Common myeloid progenitor, CD34-positive (primary cell): ENCODE data around the gene MVD.

Source experiments
- CTCF ChIA-PET: fragments of 350-600 bp; sonication (Branson Sonifier 250); formaldehyde crosslinking; loops from one replicate; lab custom pipeline; 2021; ENCODE audit warnings: antibody characterized with exemption; lab: Charles Lee
- POLR2A ChIA-PET: fragments of 350-600 bp; sonication (Branson Sonifier 250); formaldehyde crosslinking; loops from one replicate; lab custom pipeline; 2021; ENCODE audit warnings: antibody characterized with exemption; lab: Charles Lee
- DNase-seq, 3 donors: peaks; one replicate each; pipeline versions ENCODE4 v3.0.0 to v3.0.0-alpha.2; 2013
- H3K27ac ChIP-seq, 2 experiments: 1 replicate in 1 of 2; 2 replicates in 1 of 2; pipeline ENCODE4 v1.7.0; 2013; ENCODE audit warnings: inconsistent platforms in 2 of 2, low read length in 2 of 2, mild to moderate bottlenecking in 2 of 2, low read depth in 1 of 2, moderate library complexity in 1 of 2; ENCODE audit not compliant: severe bottlenecking in 2 of 2, insufficient read depth in 1 of 2, poor library complexity in 1 of 2
- H3K27me3 ChIP-seq, 5 experiments: replicated peaks in 2 of 5; 1 replicate in 3 of 5; 2 replicates in 2 of 5; pipeline versions ENCODE4 v1.6.1 to v1.7.0; 2013; ENCODE audit warnings: low read length in 4 of 5, mild to moderate bottlenecking in 2 of 5, moderate library complexity in 2 of 5, inconsistent platforms in 1 of 5; ENCODE audit not compliant: insufficient read depth in 5 of 5, control insufficient read depth in 4 of 5
- H3K36me3 ChIP-seq, 4 experiments: 1 replicate in 2 of 4; 2 replicates in 2 of 4; pipeline versions ENCODE4 v1.6.1 to v1.7.0; 2013; ENCODE audit warnings: low read length in 3 of 4, control low read depth in 1 of 4, mild to moderate bottlenecking in 1 of 4; ENCODE audit not compliant: control insufficient read depth in 4 of 4, insufficient read depth in 4 of 4
- H3K4me1 ChIP-seq, 4 experiments: 1 replicate in 3 of 4; 2 replicates in 1 of 4; pipeline versions ENCODE4 v1.6.1 to v1.7.1; 2013; ENCODE audit warnings: low read length in 3 of 4, mild to moderate bottlenecking in 3 of 4, control low read depth in 1 of 4, inconsistent platforms in 1 of 4, moderate library complexity in 1 of 4; ENCODE audit not compliant: control insufficient read depth in 4 of 4, insufficient read depth in 4 of 4; ENCODE audit errors: control extremely low read depth in 1 of 4
- H3K4me3 ChIP-seq, 7 experiments: 1 replicate in 4 of 7; 2 replicates in 3 of 7; pipeline versions ENCODE4 v1.5.1 to v1.7.0; 2013; ENCODE audit warnings: mild to moderate bottlenecking in 7 of 7, low read length in 6 of 7, moderate library complexity in 6 of 7, inconsistent platforms in 2 of 7, low read depth in 2 of 7, control low read depth in 1 of 7; ENCODE audit not compliant: insufficient read depth in 4 of 7, control insufficient read depth in 1 of 7; ENCODE audit errors: extremely low read depth in 1 of 7
- H3K9me3 ChIP-seq, 5 experiments: 1 replicate in 4 of 5; 2 replicates in 1 of 5; pipeline versions ENCODE4 v1.6.1 to v1.7.1; 2013; ENCODE audit warnings: low read length in 4 of 5, mild to moderate bottlenecking in 2 of 5, inconsistent platforms in 1 of 5, low read depth in 1 of 5, moderate library complexity in 1 of 5; ENCODE audit not compliant: control insufficient read depth in 4 of 5, insufficient read depth in 2 of 5; ENCODE audit errors: control extremely low read depth in 1 of 5
- WGBS: methylation state at CpG from one replicate; pipeline ENCODE4 v1.1.5; 2013; ENCODE audit not compliant: insufficient coverage; 5-methylcytosine and 5-hydroxymethylcytosine counted together

The MVD gene

GRCh38 chr16:88626646-88627045 is 36.2 kb downstream of the MVD start:
- no peaks in the 10 kb centered on the region for H3K27me3 ChIP-seq
- DNase-seq: no peak
- ChIA-PET CTCF (interaction anchor here (1.5 kb wide), 1 partner anchor 9 kb away, joined by 3 read pairs; no protein-coding TSS in a partner anchor), POLR2A (interaction anchor here (0.8 kb wide), 1 partner anchor 20 kb away, joined by 3 read pairs; no protein-coding TSS in a partner anchor)
- H3K4me1 ChIP-seq: peaks cover 0 to 3% (median 0%) of the 10 kb centered on the region in 4 experiments
- H3K9me3 ChIP-seq: no peaks in the 10 kb centered on the region
- peaks cover 3 to 89% (median 70%) of the 10 kb centered on the region in 4 experiments for H3K36me3 ChIP-seq
- H3K27ac ChIP-seq: no peak overlapping the region
- WGBS: 97% methylated on average over 7 of the region's 9 CpGs
- no peak overlapping the region for H3K4me3 ChIP-seq

GRCh38 chr16:88624977-88625576 is 37.8 kb downstream of the MVD start:
- H3K4me3 ChIP-seq: no peak overlapping the region
- DNase-seq: no peak
- H3K4me1 ChIP-seq: peaks cover 0 to 3% (median 0%) of the 10 kb centered on the region in 4 experiments
- no peak overlapping the region for H3K27ac ChIP-seq
- 98% methylated on average over 13 of the region's 17 CpGs for WGBS
- H3K9me3 ChIP-seq: no peaks in the 10 kb centered on the region
- CTCF ChIA-PET: no interaction called here
- no peaks in the 10 kb centered on the region for H3K27me3 ChIP-seq
- peaks cover 3 to 78% (median 62%) of the 10 kb centered on the region in 4 experiments for H3K36me3 ChIP-seq
- POLR2A ChIA-PET: interaction anchor here (0.6 kb wide), 1 partner anchor 21 kb away, joined by 3 read pairs; no protein-coding TSS in a partner anchor

- POLR2A ChIA-PET: no interaction called here
These were observed 38.4 kb downstream of the MVD start for GRCh38 chr16:88624481-88624880.

GRCh38 chr16:88623858-88624257 is 39.0 kb downstream of the MVD start:
- ChIA-PET POLR2A (no interaction called here), CTCF (interaction anchor here (1.4 kb wide), 1 partner anchor 9 kb away, joined by 3 read pairs; no protein-coding TSS in a partner anchor)
- no peaks in the 10 kb centered on the region for H3K9me3 ChIP-seq
- peaks cover 3 to 74% (median 60%) of the 10 kb centered on the region in 4 experiments for H3K36me3 ChIP-seq
- no peak for DNase-seq
- H3K27me3 ChIP-seq: no peaks in the 10 kb centered on the region
- no peak overlapping the region for H3K27ac ChIP-seq
- H3K4me3 ChIP-seq: no peak overlapping the region
- 93% methylated on average over 5 of the region's 13 CpGs for WGBS
- H3K4me1 ChIP-seq: peaks cover 0 to 3% (median 0%) of the 10 kb centered on the region in 4 experiments

More at GRCh38 chr16:88624481-88624880, 38.4 kb downstream of the MVD start:
- Histone ChIP-seq H3K4me1 (peaks cover 0 to 3% (median 0%) of the 10 kb centered on the region in 4 experiments), H3K36me3 (peaks cover 3 to 74% (median 59%) of the 10 kb centered on the region in 4 experiments), H3K27ac (no peak overlapping the region), H3K4me3 (no peak overlapping the region), H3K27me3 (no peaks in the 10 kb centered on the region), H3K9me3 (no peaks in the 10 kb centered on the region)
- DNase-seq: no peak
- CTCF ChIA-PET: no interaction called here
- 96% methylated on average over 18 of the region's 18 CpGs for WGBS

- ChIA-PET POLR2A (no interaction called here), CTCF (interaction anchor here (1.4 kb wide), 1 partner anchor 10 kb away, joined by 3 read pairs; no protein-coding TSS in a partner anchor)
- Histone ChIP-seq H3K36me3 (peaks cover 3 to 74% (median 56%) of the 10 kb centered on the region in 4 experiments), H3K27me3 (no peaks in the 10 kb centered on the region), H3K27ac (no peak overlapping the region), H3K4me3 (no peak overlapping the region), H3K9me3 (no peaks in the 10 kb centered on the region), H3K4me1 (no peaks in the 10 kb centered on the region)
- DNase-seq: no peak
- WGBS: 97% methylated on average over 23 of the region's 29 CpGs
These were observed 40.0 kb downstream of the MVD start for GRCh38 chr16:88622866-88623265.

GRCh38 chr16:88622125-88622524 is 40.8 kb downstream of the MVD start:
- POLR2A ChIA-PET: no interaction called here
- peaks cover 5 to 74% (median 57%) of the 10 kb centered on the region in 4 experiments for H3K36me3 ChIP-seq
- no peaks in the 10 kb centered on the region for H3K9me3 ChIP-seq
- H3K27ac ChIP-seq: no peak overlapping the region
- WGBS: 95% methylated on average over 19 of the region's 19 CpGs
- H3K4me1 ChIP-seq: no peaks in the 10 kb centered on the region
- H3K4me3 ChIP-seq: no peak overlapping the region
- CTCF ChIA-PET: no interaction called here
- H3K27me3 ChIP-seq: no peaks in the 10 kb centered on the region
- DNase-seq: no peak
